DOHH2 (cell line): Measurements from ENCODE around the gene LRRC63.

ENCODE experiments used
- EZH2phosphoT487 ChIP-seq: fragments of 200-600 bp; sonication (generic); IDR thresholded peaks from 2 replicates; pipeline ENCODE4 v1.6.1; 2017; ENCODE audit warnings: borderline replicate concordance, mild to moderate bottlenecking, antibody characterized with exemption, low read length, moderate library complexity, mixed read lengths
- TF ChIP-seq, protein P1 (sequence below): fragments of 200-600 bp; sonication (generic); IDR thresholded peaks from one replicate; pipeline ENCODE4 v1.5.1; 2014; ENCODE audit warnings: antibody characterized with exemption, mild to moderate bottlenecking, low read depth, low read length; ENCODE audit not compliant: poor library complexity, severe bottlenecking

- TF ChIP-seq, protein P1, sequence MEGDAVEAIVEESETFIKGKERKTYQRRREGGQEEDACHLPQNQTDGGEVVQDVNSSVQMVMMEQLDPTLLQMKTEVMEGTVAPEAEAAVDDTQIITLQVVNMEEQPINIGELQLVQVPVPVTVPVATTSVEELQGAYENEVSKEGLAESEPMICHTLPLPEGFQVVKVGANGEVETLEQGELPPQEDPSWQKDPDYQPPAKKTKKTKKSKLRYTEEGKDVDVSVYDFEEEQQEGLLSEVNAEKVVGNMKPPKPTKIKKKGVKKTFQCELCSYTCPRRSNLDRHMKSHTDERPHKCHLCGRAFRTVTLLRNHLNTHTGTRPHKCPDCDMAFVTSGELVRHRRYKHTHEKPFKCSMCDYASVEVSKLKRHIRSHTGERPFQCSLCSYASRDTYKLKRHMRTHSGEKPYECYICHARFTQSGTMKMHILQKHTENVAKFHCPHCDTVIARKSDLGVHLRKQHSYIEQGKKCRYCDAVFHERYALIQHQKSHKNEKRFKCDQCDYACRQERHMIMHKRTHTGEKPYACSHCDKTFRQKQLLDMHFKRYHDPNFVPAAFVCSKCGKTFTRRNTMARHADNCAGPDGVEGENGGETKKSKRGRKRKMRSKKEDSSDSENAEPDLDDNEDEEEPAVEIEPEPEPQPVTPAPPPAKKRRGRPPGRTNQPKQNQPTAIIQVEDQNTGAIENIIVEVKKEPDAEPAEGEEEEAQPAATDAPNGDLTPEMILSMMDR = no peak
- no peak for TF ChIP-seq EZH2phosphoT487
Observed at GRCh38 chr13:46281779-46282178, 70.1 kb downstream of the LRRC63 start.
